Esophagus squamous epithelium (tissue), 5 donors: ENCODE data around the gene OOSP4B. TPM values are rescaled to one million over a fixed set of nuclear protein-coding genes. Genes with fewer than 3 reads are reported as not detected.
"Not testable (repeated sequence)": the region's sequence is repeated elsewhere in the genome, so short reads cannot be mapped to it uniquely, and the experiment has no call there.

ENCODE experiments used
- DNase-seq: peaks from one replicate; lab custom pipeline; 2025; lab: John Stamatoyannopoulos, UW
- H3K27ac ChIP-seq, 4 donors: fragments of 200-600 bp; sonication (generic); one replicate each; pipeline ENCODE4 v1.5.1; 2016 to 2019; ENCODE audit warnings: mild to moderate bottlenecking in 1 of 4
- H3K27me3 ChIP-seq, 4 donors: fragments of 200-600 bp; sonication (generic); 1 replicate in 3 of 4; 2 replicates in 1 of 4; pipeline versions ENCODE4 v1.5.1 to v1.6.0; 2017 to 2021; ENCODE audit warnings: antibody characterized with exemption in 1 of 4
- H3K36me3 ChIP-seq, 3 donors: fragments of 200-600 bp; sonication (generic); one replicate each; pipeline ENCODE4 v1.5.1; 2016 to 2019
- H3K4me1 ChIP-seq, 3 donors: fragments of 200-600 bp; sonication (generic); one replicate each; pipeline ENCODE4 v1.5.1; 2017 to 2019
- H3K4me3 ChIP-seq, 4 donors: fragments of 200-600 bp; sonication (generic); 1 replicate in 3 of 4; 2 replicates in 1 of 4; pipeline ENCODE4 v1.5.1; 2016 to 2019; ENCODE audit warnings: mild to moderate bottlenecking in 2 of 4, moderate library complexity in 1 of 4
- H3K9me3 ChIP-seq, 3 donors: fragments of 200-600 bp; sonication (generic); one replicate each; pipeline ENCODE4 v1.5.1; 2016 to 2019
- CTCF ChIP-seq, 6 experiments: fragments of 450-650 bp in 4 of 6; fragments of 200-600 bp in 2 of 6; sonication (generic) in 2 of 6; IDR thresholded peaks; one replicate each; pipeline ENCODE4 v1.5.1; 2016 to 2019; ENCODE audit warnings: antibody characterized with exemption in 6 of 6, mild to moderate bottlenecking in 4 of 6, moderate library complexity in 4 of 6
- POLR2A ChIP-seq, 4 donors: fragments of 450-650 bp; IDR thresholded peaks; one replicate each; pipeline ENCODE4 v1.6.1; 2017; ENCODE audit warnings: antibody characterized with exemption in 4 of 4, mild to moderate bottlenecking in 4 of 4, moderate library complexity in 3 of 4
- WGBS, 2 donors: methylation state at CpG; one replicate each; pipeline ENCODE4 v1.1.5; 2018; 5-methylcytosine and 5-hydroxymethylcytosine counted together
- intact Hi-C: fragments of 100-400 bp; cut with DNase I; formaldehyde crosslinking; loops from one replicate; pipeline ENCODE4 v1.15.0; 2022
- total RNA-seq, 4 donors: library from RNA; depleted of rRNA; stranded (reverse); fragments of >200 nt; gene quantifications; one replicate each; pipeline ENCODE4 v1.1.0, GENCODE V29; 2016
- donor health status: DM: yes; HTN: yes; CAD: no.

OOSP4B gene
- total RNA-seq, 4 donors from 2014 or later, result not detected

- H3K27ac ChIP-seq, result no peak overlapping the region
- intact Hi-C loops, result no loop called here
- no peaks in the 10 kb centered on the region for H3K27me3 ChIP-seq
- H3K36me3 ChIP-seq, result no peaks in the 10 kb centered on the region
- H3K9me3 ChIP-seq, result no peaks in the 10 kb centered on the region
- H3K4me3 ChIP-seq, result no peak overlapping the region
- DNase-seq, result no peak
- WGBS, 2 donors, result 36 to 64% methylated on average over 1 of the region's 1 CpG
- no peak for TF ChIP-seq POLR2A (IDR thresholded peaks at IDR 0.05)
- TF ChIP-seq CTCF (IDR thresholded peaks at IDR 0.05), result no peak
- no peaks in the 10 kb centered on the region for H3K4me1 ChIP-seq
Measured at GRCh38 chr11:60064111-60064510, 47.1 kb downstream of the OOSP4B start.

GRCh38 chr11:60065801-60066200, 48.8 kb downstream of the OOSP4B start:
- TF ChIP-seq CTCF (IDR thresholded peaks at IDR 0.05) (no peak), POLR2A (IDR thresholded peaks at IDR 0.05) (no peak)
- WGBS, 2 donors, result 78 to 100% methylated on average over 1 of the region's 1 CpG
- DNase-seq, result no peak
- no peak overlapping the region for H3K4me3 ChIP-seq
- intact Hi-C loops, result no loop called here
- no peaks in the 10 kb centered on the region for H3K4me1 ChIP-seq
- no peak overlapping the region for H3K27ac ChIP-seq
- no peaks in the 10 kb centered on the region for H3K36me3 ChIP-seq
- no peaks in the 10 kb centered on the region for H3K27me3 ChIP-seq
- no peaks in the 10 kb centered on the region for H3K9me3 ChIP-seq

- no peak overlapping the region for H3K4me3 ChIP-seq
- no peak for DNase-seq
- H3K9me3 ChIP-seq, result no peaks in the 10 kb centered on the region
- intact Hi-C loops, result no loop called here
- H3K27me3 ChIP-seq, result no peaks in the 10 kb centered on the region
- H3K36me3 ChIP-seq, result no peaks in the 10 kb centered on the region
- WGBS, 2 donors, result 54% methylated on average over 2 of the region's 2 CpGs
- H3K27ac ChIP-seq, result no peak overlapping the region
- TF ChIP-seq CTCF (IDR thresholded peaks at IDR 0.05), result no peak
- TF ChIP-seq POLR2A (IDR thresholded peaks at IDR 0.05), result no peak
- no peaks in the 10 kb centered on the region for H3K4me1 ChIP-seq
Measured at GRCh38 chr11:60069450-60069849, 52.5 kb downstream of the OOSP4B start.

GRCh38 chr11:60071644-60072043, 54.7 kb downstream of the OOSP4B start:
- H3K4me3 ChIP-seq, intact Hi-C loops, H3K27me3 ChIP-seq, H3K27ac ChIP-seq, H3K36me3 ChIP-seq, H3K9me3 ChIP-seq, DNase-seq, H3K4me1 ChIP-seq: not testable (repeated sequence)
- WGBS, 2 donors, result 51 to 72% methylated on average over 6 of the region's 6 CpGs

GRCh38 chr11:60077216-60077817, 60.3 kb downstream of the OOSP4B start:
- Histone ChIP-seq H3K27ac (no peak overlapping the region), H3K4me1 (no peaks in the 10 kb centered on the region), H3K36me3 (no peaks in the 10 kb centered on the region), H3K27me3 (no peaks in the 10 kb centered on the region), H3K4me3 (no peak overlapping the region), H3K9me3 (no peaks in the 10 kb centered on the region)
- no peak for TF ChIP-seq POLR2A (IDR thresholded peaks at IDR 0.05)
- TF ChIP-seq CTCF (IDR thresholded peaks at IDR 0.05), result no peak
- 65 to 84% methylated on average over 15 of the region's 15 CpGs for WGBS, 2 donors
- intact Hi-C loops, result no loop called here
- no peak for DNase-seq

GRCh38 chr11:60077981-60078380, 61.0 kb downstream of the OOSP4B start:
- H3K27ac ChIP-seq, result no peak overlapping the region
- H3K27me3 ChIP-seq, result no peaks in the 10 kb centered on the region
- DNase-seq, result no peak
- TF ChIP-seq POLR2A (IDR thresholded peaks at IDR 0.05) (no peak), CTCF (IDR thresholded peaks at IDR 0.05) (no peak)
- H3K4me1 ChIP-seq, result no peaks in the 10 kb centered on the region
- H3K9me3 ChIP-seq, result no peaks in the 10 kb centered on the region
- WGBS, 2 donors, result 91 to 100% methylated on average over 1 of the region's 1 CpG
- H3K4me3 ChIP-seq, result no peak overlapping the region
- no peaks in the 10 kb centered on the region for H3K36me3 ChIP-seq
- intact Hi-C loops, result no loop called here
